DND-41 (cell line): ENCODE results near the gene GART.

ENCODE experiments used
- CTCF ChIP-seq: IDR thresholded peaks from 2 replicates; pipeline ENCODE4 v1.5.1; 2012; ENCODE audit warnings: borderline replicate concordance, low read length, moderate library complexity, mild to moderate bottlenecking; ENCODE audit not compliant: poor library complexity, severe bottlenecking; ENCODE audit errors: extremely low read depth
- EZH2 ChIP-seq: IDR thresholded peaks from 3 replicates; pipeline ENCODE4 v1.6.1; 2012; ENCODE audit warnings: borderline replicate concordance, low read depth, mild to moderate bottlenecking, moderate library complexity, low read length, inconsistent platforms; ENCODE audit not compliant: severe bottlenecking

GRCh38 chr21:33568448-33568847 lies 26.5 kb upstream of the GART start:
- TF ChIP-seq CTCF (no peak), EZH2 (no peak)
